A673 (cell line): ENCODE measurements around the gene ITPR2. TPM values are rescaled to one million over a fixed set of nuclear protein-coding genes. Genes with fewer than 3 reads are reported as not detected.

Experiments
- BruUV-seq: library from RNA; stranded (reverse); fragments of 400-500 nt; replicated peaks from 2 replicates; lab custom pipeline; 2021; lab: Mats Ljungman, UMichigan
- CTCF ChIA-PET: fragments of 300-600 bp; sonication (Branson Sonifier 250); formaldehyde crosslinking; loops from one replicate; lab custom pipeline; 2022; ENCODE audit warnings: antibody characterized with exemption; lab: Charles Lee
- POLR2A ChIA-PET: fragments of 300-600 bp; sonication (Branson Sonifier 250); formaldehyde crosslinking; loops from one replicate; lab custom pipeline; 2022; ENCODE audit warnings: antibody characterized with exemption; ENCODE audit not compliant: low non-redundant PET; lab: Charles Lee
- DNase-seq: peaks from one replicate; pipeline ENCODE4 v3.0.0-alpha.2; 2015; ENCODE audit warnings: low spot score
- H3K27ac ChIP-seq: fragments of 200-600 bp; sonication (generic); 2 replicates; pipeline ENCODE4 v1.5.1; 2016; ENCODE audit warnings: mixed run types, low read depth, mild to moderate bottlenecking, mixed read lengths, antibody characterized with exemption, low read length; ENCODE audit not compliant: poor library complexity, severe bottlenecking
- H3K27me3 ChIP-seq: fragments of 200-600 bp; sonication (generic); replicated peaks from 2 replicates; pipeline ENCODE4 v1.6.1; 2017; ENCODE audit warnings: mixed run types, low read depth, mild to moderate bottlenecking, mixed read lengths, antibody characterized with exemption, low read length; ENCODE audit not compliant: insufficient read depth, poor library complexity
- H3K36me3 ChIP-seq: fragments of 200-600 bp; sonication (generic); 2 replicates; pipeline ENCODE4 v1.6.1; 2016; ENCODE audit warnings: mixed run types, mild to moderate bottlenecking, mixed read lengths, antibody characterized with exemption, low read length; ENCODE audit not compliant: insufficient read depth, poor library complexity, severe bottlenecking
- H3K4me1 ChIP-seq: fragments of 200-600 bp; sonication (generic); 2 replicates; pipeline ENCODE4 v1.6.1; 2017; ENCODE audit warnings: mixed run types, mild to moderate bottlenecking, mixed read lengths, antibody characterized with exemption, low read length; ENCODE audit not compliant: insufficient read depth, poor library complexity, severe bottlenecking
- H3K4me3 ChIP-seq: fragments of 200-600 bp; sonication (generic); 2 replicates; pipeline ENCODE4 v1.5.1; 2016; ENCODE audit warnings: low read depth, mixed run types, mild to moderate bottlenecking, mixed read lengths, low read length; ENCODE audit not compliant: poor library complexity, severe bottlenecking
- H3K9me3 ChIP-seq: fragments of 200-600 bp; sonication (generic); 2 replicates; pipeline ENCODE4 v1.6.1; 2016; ENCODE audit warnings: mixed run types, low read depth, mild to moderate bottlenecking, mixed read lengths, antibody characterized with exemption, low read length; ENCODE audit not compliant: poor library complexity, severe bottlenecking
- CTCF ChIP-seq: fragments of 300-800, 200-600 bp; sonication (generic); conservative IDR thresholded peaks from 2 replicates; pipeline ENCODE4 v1.5.1; 2017; ENCODE audit warnings: low read depth, mild to moderate bottlenecking, antibody characterized with exemption, low read length, moderate library complexity, mixed read lengths
- EZH2 ChIP-seq: fragments of 200-600 bp; sonication (generic); IDR thresholded peaks from 2 replicates; pipeline ENCODE4 v1.6.1; 2017; ENCODE audit warnings: borderline replicate concordance, low read depth, mild to moderate bottlenecking, mixed read lengths, antibody characterized with exemption, low read length; ENCODE audit not compliant: poor library complexity, severe bottlenecking
- intact Hi-C: fragments of 100-400 bp; cut with micrococcal nuclease; formaldehyde crosslinking; loops from one replicate; pipeline ENCODE4 v1.10.0; 2022; ENCODE audit not compliant: unreplicated experiment
- total RNA-seq: library from RNA; stranded (reverse); gene quantifications from 2 replicates; pipeline ENCODE4 v1.2.3, GENCODE V29; 2021

Gene ITPR2
- total RNA-seq, 1 experiment from 2014 or later: 22.6 TPM

GRCh38 chr12:26571560-26571959 lies 261.4 kb downstream of the ITPR2 start:
- ChIA-PET CTCF (no interaction called here), POLR2A (no interaction called here)
- Histone ChIP-seq H3K27ac (no peak overlapping the region), H3K4me1 (no peaks in the 10 kb centered on the region), H3K9me3 (no peaks in the 10 kb centered on the region), H3K27me3 (no peaks in the 10 kb centered on the region), H3K36me3 (no peaks in the 10 kb centered on the region), H3K4me3 (no peak overlapping the region)
- BruUV-seq: no TSS peak
- no peak for TF ChIP-seq CTCF
- no peak for TF ChIP-seq EZH2
- intact Hi-C loops: no loop called here
- DNase-seq: no peak

- Histone ChIP-seq H3K27ac (no peak overlapping the region), H3K4me3 (no peak overlapping the region), H3K9me3 (no peaks in the 10 kb centered on the region), H3K4me1 (no peaks in the 10 kb centered on the region), H3K36me3 (no peaks in the 10 kb centered on the region), H3K27me3 (no peaks in the 10 kb centered on the region)
- DNase-seq: no peak
- CTCF ChIA-PET: no interaction called here
- POLR2A ChIA-PET: no interaction called here
- intact Hi-C loops: no loop called here
- no peak for TF ChIP-seq CTCF
- no peak for TF ChIP-seq EZH2
- BruUV-seq: no TSS peak
Observed at GRCh38 chr12:26567126-26567525, 265.9 kb downstream of the ITPR2 start.

GRCh38 chr12:26566675-26567074 lies 266.3 kb downstream of the ITPR2 start:
- DNase-seq: no peak
- CTCF ChIA-PET: no interaction called here

More at GRCh38 chr12:26566675-26567074, 266.3 kb downstream of the ITPR2 start:
- POLR2A ChIA-PET: no interaction called here
- Histone ChIP-seq H3K4me1 (no peaks in the 10 kb centered on the region), H3K27ac (no peak overlapping the region), H3K4me3 (no peak overlapping the region), H3K27me3 (no peaks in the 10 kb centered on the region), H3K9me3 (no peaks in the 10 kb centered on the region), H3K36me3 (no peaks in the 10 kb centered on the region)
- TF ChIP-seq CTCF: no peak
- no peak for TF ChIP-seq EZH2
- intact Hi-C loops: no loop called here
- no TSS peak for BruUV-seq
